ENCODE measurements around the gene TRPM2. TPM values are rescaled to one million over a fixed set of nuclear protein-coding genes. Genes with fewer than 3 reads are reported as not detected.
"Not testable (repeated sequence)": the region's sequence is repeated elsewhere in the genome, so short reads cannot be mapped to it uniquely, and the experiment has no call there.

The TRPM2 gene
- total RNA-seq, 1 donor from 2014 or later = 20.6 TPM

GRCh38 chr21:44392916-44393315 lies 39.5 kb downstream of the TRPM2 start:
- intact Hi-C loops (cut with micrococcal nuclease) = no loop called here

- intact Hi-C loops (cut with micrococcal nuclease) = no loop called here
Observed at GRCh38 chr21:44394733-44395132, 41.3 kb downstream of the TRPM2 start.

GRCh38 chr21:44395260-44395659 lies 41.8 kb downstream of the TRPM2 start:
- intact Hi-C loops (cut with micrococcal nuclease) = no loop called here

- intact Hi-C loops (cut with micrococcal nuclease) = not testable (repeated sequence)
Observed at GRCh38 chr21:44396803-44397202, 43.4 kb downstream of the TRPM2 start.

GRCh38 chr21:44397431-44398031 lies 44.1 kb downstream of the TRPM2 start:
- intact Hi-C loops (cut with micrococcal nuclease) = no loop called here

- intact Hi-C loops (cut with micrococcal nuclease) = no loop called here
Observed at GRCh38 chr21:44398499-44398898, 45.1 kb downstream of the TRPM2 start.

- intact Hi-C loops (cut with micrococcal nuclease) = no loop called here
Observed at GRCh38 chr21:44399151-44399954, 45.9 kb downstream of the TRPM2 start.

- intact Hi-C loops (cut with micrococcal nuclease) = no loop called here
Observed at GRCh38 chr21:44399955-44400790, 46.8 kb downstream of the TRPM2 start.

GRCh38 chr21:44400791-44401385 lies 47.5 kb downstream of the TRPM2 start:
- intact Hi-C loops (cut with micrococcal nuclease) = no loop called here

GRCh38 chr21:44401386-44402160 lies 48.2 kb downstream of the TRPM2 start:
- intact Hi-C loops (cut with micrococcal nuclease) = no loop called here

GRCh38 chr21:44402323-44403105 lies 49.1 kb downstream of the TRPM2 start:
- intact Hi-C loops (cut with micrococcal nuclease) = no loop called here

- intact Hi-C loops (cut with micrococcal nuclease) = no loop called here
Observed at GRCh38 chr21:44403106-44404020, 49.9 kb downstream of the TRPM2 start.

GRCh38 chr21:44404482-44404881 lies 51.1 kb downstream of the TRPM2 start:
- intact Hi-C loops (cut with micrococcal nuclease) = not testable (repeated sequence)

- intact Hi-C loops (cut with micrococcal nuclease) = no loop called here
Observed at GRCh38 chr21:44405091-44405947, 51.9 kb downstream of the TRPM2 start.

- intact Hi-C loops (cut with micrococcal nuclease) = no loop called here
Observed at GRCh38 chr21:44405948-44406872, 52.8 kb downstream of the TRPM2 start.

- intact Hi-C loops (cut with micrococcal nuclease) = no loop called here
Observed at GRCh38 chr21:44406953-44407352, 53.5 kb downstream of the TRPM2 start.

GRCh38 chr21:44407493-44407892 lies 54.1 kb downstream of the TRPM2 start:
- intact Hi-C loops (cut with micrococcal nuclease) = no loop called here
